ENCODE measurements around the gene PSMA7. TPM values are rescaled to one million over a fixed set of nuclear protein-coding genes. Genes with fewer than 3 reads are reported as not detected.
A peak's percentile ranks its signal among the peaks of the same experiment; 100 is the strongest.

The PSMA7 gene
- total RNA-seq, 4 donors from 2014 or later, result 632 to 1,338 (median 1,003) TPM

- intact Hi-C loops (cut with DNase I; ENCODE audit: low total_unique reads), result no loop called here
- in situ Hi-C loops (cut with MboI; ENCODE audit: low sequenced_read_pairs in 4 of 4), result no loop called here
- no peak for DNase-seq
Observed at GRCh38 chr20:62168890-62169435, 25.8 kb upstream of the PSMA7 start.

GRCh38 chr20:62168061-62168460 is 24.9 kb upstream of the PSMA7 start:
- no peak for DNase-seq
- in situ Hi-C loops (cut with MboI; ENCODE audit: low sequenced_read_pairs in 4 of 4), result no loop called here
- ATAC-seq, result no peak
- Histone ChIP-seq H3K4me1 (peaks cover 5 to 9% of the 10 kb centered on the region in 2 donors), H3K27ac (no peak overlapping the region), H3K9me3 (no peaks in the 10 kb centered on the region), H3K36me3 (peaks cover 0 to 47% of the 10 kb centered on the region in 2 donors), H3K4me3 (no peak overlapping the region), H3K27me3 (no peaks in the 10 kb centered on the region)
- intact Hi-C loops (cut with DNase I; ENCODE audit: low total_unique reads), result no loop called here
- TF ChIP-seq CTCF (IDR thresholded peaks at IDR 0.05 in 4 of 5, conservative IDR thresholded peaks at IDR 0.05 in 1 of 5), result no peak
- no peak for TF ChIP-seq POLR2A (IDR thresholded peaks at IDR 0.05)

More at GRCh38 chr20:62168890-62169435, 25.8 kb upstream of the PSMA7 start:
- peaks cover 5 to 9% of the 10 kb centered on the region in 2 donors for H3K4me1 ChIP-seq
- H3K9me3 ChIP-seq, result no peaks in the 10 kb centered on the region
- ATAC-seq, result no peak
- H3K36me3 ChIP-seq, result peaks cover 0 to 47% of the 10 kb centered on the region in 2 donors
- H3K27ac ChIP-seq, result no peak overlapping the region
- H3K27me3 ChIP-seq, result no peaks in the 10 kb centered on the region
- H3K4me3 ChIP-seq, result no peak overlapping the region
- TF ChIP-seq CTCF (IDR thresholded peaks at IDR 0.05 in 4 of 5, conservative IDR thresholded peaks at IDR 0.05 in 1 of 5), result no peak
- no peak for TF ChIP-seq POLR2A (IDR thresholded peaks at IDR 0.05)

- H3K27me3 ChIP-seq, result no peaks in the 10 kb centered on the region
- peak overlapping the region in 2 of 4 donors; percentile 27 to 42 for H3K27ac ChIP-seq
- DNase-seq (no peak), ATAC-seq (peak in 1 of 2 donors; percentile 33)
- no peak overlapping the region for H3K4me3 ChIP-seq
- no peaks in the 10 kb centered on the region for H3K9me3 ChIP-seq
- intact Hi-C loops (cut with DNase I; ENCODE audit: low total_unique reads) (no loop called here), in situ Hi-C loops (cut with MboI; ENCODE audit: low sequenced_read_pairs in 4 of 4) (no loop called here)
- TF ChIP-seq CTCF (IDR thresholded peaks at IDR 0.05 in 4 of 5, conservative IDR thresholded peaks at IDR 0.05 in 1 of 5), result no peak
- no peak for TF ChIP-seq POLR2A (IDR thresholded peaks at IDR 0.05)
- peaks cover 5 to 9% of the 10 kb centered on the region in 2 donors for H3K4me1 ChIP-seq
- H3K36me3 ChIP-seq, result peaks cover 0 to 47% of the 10 kb centered on the region in 2 donors
Observed at GRCh38 chr20:62167474-62167873, 24.3 kb upstream of the PSMA7 start.

- no peak for ATAC-seq
Observed at GRCh38 chr20:62165762-62166399, 22.7 kb upstream of the PSMA7 start.

More at GRCh38 chr20:62165762-62166399, 22.7 kb upstream of the PSMA7 start:
- no peak for DNase-seq
- in situ Hi-C loops (cut with MboI; ENCODE audit: low sequenced_read_pairs in 4 of 4), result no loop called here
- Histone ChIP-seq H3K27me3 (no peaks in the 10 kb centered on the region), H3K27ac (peak overlapping the region in 2 of 4 donors; percentile 27 to 42), H3K4me1 (peaks cover 5 to 9% of the 10 kb centered on the region in 2 donors), H3K36me3 (peaks cover 0 to 57% of the 10 kb centered on the region in 2 donors), H3K4me3 (no peak overlapping the region), H3K9me3 (no peaks in the 10 kb centered on the region)
- no peak for TF ChIP-seq CTCF (IDR thresholded peaks at IDR 0.05 in 4 of 5, conservative IDR thresholded peaks at IDR 0.05 in 1 of 5)
- TF ChIP-seq POLR2A (IDR thresholded peaks at IDR 0.05), result no peak
- intact Hi-C loops (cut with DNase I; ENCODE audit: low total_unique reads), result no loop called here

Measured in gastrocnemius medialis (tissue), 4 donors.